NCI-H1417 (cell line): ENCODE data around the gene PRRT1.
"Not testable (repeated sequence)": the region's sequence is repeated elsewhere in the genome, so short reads cannot be mapped to it uniquely, and the experiment has no call there.

Experiments used
- DNase-seq, 3 experiments: peaks; one replicate each; lab custom pipeline; 2025; lab: John Stamatoyannopoulos, UW

Gene PRRT1

GRCh38 chr6:32188381-32189068 is 36.8 kb upstream of the PRRT1 start:
- DNase-seq, result no peak

GRCh38 chr6:32187725-32188380 is 36.1 kb upstream of the PRRT1 start:
- not testable (repeated sequence) for DNase-seq

- DNase-seq, result no peak
Measured at GRCh38 chr6:32187009-32187709, 35.4 kb upstream of the PRRT1 start.

- DNase-seq, result not testable (repeated sequence)
Measured at GRCh38 chr6:32186151-32186840, 34.6 kb upstream of the PRRT1 start.

- not testable (repeated sequence) for DNase-seq
Measured at GRCh38 chr6:32185681-32186131, 34.0 kb upstream of the PRRT1 start.

- DNase-seq, result no peak
Measured at GRCh38 chr6:32184084-32184640, 32.4 kb upstream of the PRRT1 start, which contains the start of gene AGER. TSS of gene AGER (minus strand) at chr6:32184253. CDS start at chr6:32184222, 31 bp downstream.

- no peak for DNase-seq
Measured at GRCh38 chr6:32183483-32184083, 31.8 kb upstream of the PRRT1 start.

- DNase-seq, result no peak
Measured at GRCh38 chr6:32183030-32183429, 31.3 kb upstream of the PRRT1 start.

GRCh38 chr6:32182555-32182981 is 30.8 kb upstream of the PRRT1 start:
- no peak for DNase-seq

GRCh38 chr6:32181915-32182529 is 30.3 kb upstream of the PRRT1 start:
- no peak for DNase-seq

GRCh38 chr6:32181148-32181702 is 29.5 kb upstream of the PRRT1 start:
- DNase-seq, result no peak

DNA sequence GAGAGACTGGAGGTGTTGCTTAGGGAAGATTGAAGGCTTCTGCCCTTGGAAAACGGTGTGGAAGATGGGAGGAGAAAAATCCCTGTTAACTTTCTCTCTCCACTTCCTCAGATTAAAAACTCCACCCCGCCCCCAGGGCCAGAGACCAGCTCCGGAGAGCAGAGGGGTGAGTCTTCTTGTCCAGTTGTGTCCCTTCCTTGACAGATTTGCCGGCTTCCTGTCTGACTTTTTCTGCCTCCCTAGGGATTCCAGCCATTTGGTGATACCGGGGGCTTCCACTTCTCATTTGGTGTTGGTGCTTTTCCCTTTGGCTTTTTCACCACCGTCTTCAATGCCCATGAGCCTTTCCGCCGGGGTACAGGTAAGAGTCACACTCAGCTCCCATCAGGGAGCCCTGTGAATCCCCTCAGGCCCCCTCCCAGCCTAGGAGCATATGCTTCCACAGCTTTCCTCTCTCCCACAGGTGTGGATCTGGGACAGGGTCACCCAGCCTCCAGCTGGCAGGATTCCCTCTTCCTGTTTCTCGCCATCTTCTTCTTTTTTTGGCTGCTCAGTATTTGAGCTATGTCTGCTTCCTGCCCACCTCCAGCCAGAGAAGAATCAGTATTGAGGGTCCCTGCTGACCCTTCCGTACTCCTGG is 28.1 kb upstream of the PRRT1 start:
- no peak for DNase-seq

DNA sequence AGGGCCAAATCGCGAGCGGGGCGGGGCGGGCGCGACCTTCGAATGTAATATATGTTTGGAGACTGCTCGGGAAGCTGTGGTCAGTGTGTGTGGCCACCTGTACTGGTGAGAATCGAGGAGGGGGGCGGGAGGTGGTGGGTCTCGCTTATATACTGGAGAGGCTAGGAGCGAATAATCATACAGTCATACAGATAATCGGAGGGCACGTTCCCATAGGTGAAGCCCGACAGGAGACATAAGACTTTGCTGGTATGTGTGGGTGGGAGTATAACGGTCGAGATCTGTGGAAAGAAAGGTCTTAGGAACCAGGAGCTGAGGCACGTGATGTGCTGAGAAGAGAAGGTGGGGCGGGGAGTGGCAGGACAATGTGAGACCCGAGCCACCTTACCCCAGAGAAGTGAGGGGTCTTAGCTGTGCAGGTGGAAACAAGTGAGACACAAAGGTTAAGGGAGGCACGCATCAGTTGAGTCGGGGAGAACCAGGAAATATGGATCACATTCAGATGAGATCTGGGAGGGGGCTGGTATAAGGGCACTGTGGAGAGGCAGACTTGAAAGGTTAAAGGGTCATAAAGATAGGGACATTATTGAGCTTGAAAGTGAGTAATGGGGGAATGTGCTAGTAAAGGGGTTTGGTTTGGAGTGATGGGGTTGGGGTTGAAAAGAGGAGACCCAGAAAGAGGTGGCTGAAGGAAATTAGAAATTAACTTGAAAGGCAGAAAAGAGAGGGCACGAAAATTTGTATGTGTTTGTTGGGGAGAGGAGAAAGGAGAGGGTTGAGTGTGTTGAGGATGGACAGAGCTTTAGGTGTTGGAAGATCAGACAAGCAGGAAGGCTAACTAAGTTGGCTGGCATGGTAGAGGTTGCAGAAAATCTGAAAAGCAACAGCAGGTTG is 27.1 kb upstream of the PRRT1 start:
- DNase-seq, result no peak

GRCh38 chr6:32177788-32178546 is 26.2 kb upstream of the PRRT1 start, which contains the start of gene RNF5:
TSS of gene RNF5 (plus strand) at chr6:32178405. CDS start at chr6:32178512, 107 bp downstream.
- peak; percentile 98 to 100 (median 98) for DNase-seq

DNA sequence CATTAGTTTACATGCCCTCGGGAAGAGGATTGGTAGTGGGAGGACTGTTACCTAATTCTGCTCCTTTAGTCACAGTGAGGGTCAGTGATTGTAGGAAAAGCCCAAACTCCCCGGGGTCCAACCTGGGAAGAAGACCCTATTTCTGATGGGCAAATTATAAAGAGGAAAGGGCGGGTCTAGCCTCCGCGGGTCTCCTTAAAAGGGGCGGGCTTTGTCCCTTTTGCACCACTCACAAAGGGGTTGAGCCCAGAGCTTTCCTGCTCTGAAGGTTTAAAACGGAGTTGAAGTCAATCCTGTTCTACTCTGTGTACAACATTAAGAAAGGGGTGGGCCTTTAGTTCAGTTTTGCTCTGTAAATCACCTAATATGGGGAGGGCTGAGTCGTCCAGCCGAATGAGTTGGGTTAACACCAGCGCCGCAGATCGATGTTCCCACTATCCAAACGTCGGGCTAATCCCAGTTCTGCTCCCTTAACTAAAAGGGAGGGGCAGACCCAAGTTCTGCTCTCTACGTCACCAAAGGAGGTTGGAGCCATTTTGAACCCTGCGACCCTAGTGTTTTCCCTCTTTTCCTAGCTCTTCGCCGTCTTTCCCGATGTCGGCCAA is 25.5 kb upstream of the PRRT1 start:
- peak in 2 of 3 experiments; percentile 77 to 90 for DNase-seq

- peak in 2 of 3 experiments; percentile 27 to 37 for DNase-seq
Measured at GRCh38 chr6:32176476-32177182, 24.9 kb upstream of the PRRT1 start.
